Activated naive CD4-positive, alpha-beta T cell treated with anti-CD3 and anti-CD28 coated beads, Interleukin-2, amount 50 U/mL, for 24 hours (primary cell): Measurements from ENCODE around the gene PRND.
"Not testable (repeated sequence)": the region's sequence is repeated elsewhere in the genome, so short reads cannot be mapped to it uniquely, and the experiment has no call there.

Experiments
- H3K27ac Mint-ChIP-seq: one replicate; pipeline ENCODE4 v1.8.0; 2021; ENCODE audit warnings: mild to moderate bottlenecking, mixed read lengths
- H3K27me3 Mint-ChIP-seq: one replicate; pipeline ENCODE4 v1.8.0; 2021; ENCODE audit warnings: mixed read lengths
- H3K36me3 Mint-ChIP-seq: one replicate; pipeline ENCODE4 v1.8.0; 2021; ENCODE audit warnings: mixed read lengths
- H3K4me1 Mint-ChIP-seq: one replicate; pipeline ENCODE4 v1.8.0; 2021; ENCODE audit warnings: mixed read lengths
- H3K4me3 Mint-ChIP-seq: one replicate; pipeline ENCODE4 v1.8.0; 2021; ENCODE audit warnings: mild to moderate bottlenecking, mixed read lengths
- H3K9me3 Mint-ChIP-seq: one replicate; pipeline ENCODE4 v1.8.0; 2021; ENCODE audit warnings: mixed read lengths

Gene PRND

GRCh38 chr20:4748847-4749246 is 27.1 kb downstream of the PRND start:
- H3K4me3 Mint-ChIP-seq: no peak overlapping the region
- H3K4me1 Mint-ChIP-seq: no peaks in the 10 kb centered on the region
- no peaks in the 10 kb centered on the region for H3K36me3 Mint-ChIP-seq
- no peak overlapping the region for H3K27ac Mint-ChIP-seq
- H3K9me3 Mint-ChIP-seq: no peaks in the 10 kb centered on the region
- no peaks in the 10 kb centered on the region for H3K27me3 Mint-ChIP-seq

GRCh38 chr20:4749326-4749725 is 27.6 kb downstream of the PRND start:
- Mint-ChIP-seq H3K4me3 (no peak overlapping the region), H3K27ac (no peak overlapping the region), H3K27me3 (no peaks in the 10 kb centered on the region), H3K9me3 (no peaks in the 10 kb centered on the region), H3K36me3 (no peaks in the 10 kb centered on the region), H3K4me1 (no peaks in the 10 kb centered on the region)

- Mint-ChIP-seq H3K9me3 (no peaks in the 10 kb centered on the region), H3K27me3 (no peaks in the 10 kb centered on the region), H3K4me3 (no peak overlapping the region), H3K36me3 (no peaks in the 10 kb centered on the region), H3K4me1 (no peaks in the 10 kb centered on the region), H3K27ac (no peak overlapping the region)
Observed at GRCh38 chr20:4750381-4750780, 28.7 kb downstream of the PRND start.

- H3K27ac Mint-ChIP-seq: not testable (repeated sequence)
Observed at GRCh38 chr20:4759100-4759884, 37.6 kb downstream of the PRND start.

GRCh38 chr20:4763261-4763660 is 41.6 kb downstream of the PRND start:
- Mint-ChIP-seq H3K27me3 (no peaks in the 10 kb centered on the region), H3K9me3 (no peaks in the 10 kb centered on the region), H3K36me3 (no peaks in the 10 kb centered on the region), H3K27ac (no peak overlapping the region), H3K4me1 (peaks cover 7% of the 10 kb centered on the region), H3K4me3 (no peak overlapping the region)

More at GRCh38 chr20:4759100-4759884, 37.6 kb downstream of the PRND start:
- H3K36me3 Mint-ChIP-seq, H3K9me3 Mint-ChIP-seq, H3K27me3 Mint-ChIP-seq, H3K4me3 Mint-ChIP-seq, H3K4me1 Mint-ChIP-seq: not testable (repeated sequence)

GRCh38 chr20:4763723-4764510 is 42.2 kb downstream of the PRND start:
- H3K27me3 Mint-ChIP-seq: no peaks in the 10 kb centered on the region
- no peak overlapping the region for H3K27ac Mint-ChIP-seq
- H3K4me1 Mint-ChIP-seq: peaks cover 7% of the 10 kb centered on the region
- no peaks in the 10 kb centered on the region for H3K36me3 Mint-ChIP-seq
- no peak overlapping the region for H3K4me3 Mint-ChIP-seq
- no peaks in the 10 kb centered on the region for H3K9me3 Mint-ChIP-seq

- H3K4me1 Mint-ChIP-seq: peaks cover 7% of the 10 kb centered on the region
- H3K4me3 Mint-ChIP-seq: no peak overlapping the region
- H3K27ac Mint-ChIP-seq: no peak overlapping the region
- no peaks in the 10 kb centered on the region for H3K27me3 Mint-ChIP-seq
- no peaks in the 10 kb centered on the region for H3K36me3 Mint-ChIP-seq
- no peaks in the 10 kb centered on the region for H3K9me3 Mint-ChIP-seq
Observed at GRCh38 chr20:4764805-4765204, 43.1 kb downstream of the PRND start.

GRCh38 chr20:4765681-4766080 is 44.0 kb downstream of the PRND start:
- Mint-ChIP-seq H3K9me3 (peaks cover 4% of the 10 kb centered on the region), H3K4me1 (peaks cover 7% of the 10 kb centered on the region), H3K27ac (no peak overlapping the region), H3K27me3 (no peaks in the 10 kb centered on the region), H3K36me3 (no peaks in the 10 kb centered on the region), H3K4me3 (no peak overlapping the region)

GRCh38 chr20:4766631-4767030 is 44.9 kb downstream of the PRND start:
- H3K27ac Mint-ChIP-seq: no peak overlapping the region
- H3K4me3 Mint-ChIP-seq: no peak overlapping the region
- peaks cover 10% of the 10 kb centered on the region for H3K9me3 Mint-ChIP-seq
- no peaks in the 10 kb centered on the region for H3K27me3 Mint-ChIP-seq
- H3K36me3 Mint-ChIP-seq: peaks cover 3% of the 10 kb centered on the region
- H3K4me1 Mint-ChIP-seq: peaks cover 2% of the 10 kb centered on the region

GRCh38 chr20:4767084-4767483 is 45.4 kb downstream of the PRND start:
- Mint-ChIP-seq H3K4me1 (no peaks in the 10 kb centered on the region), H3K4me3 (no peak overlapping the region), H3K36me3 (peaks cover 4% of the 10 kb centered on the region), H3K27me3 (no peaks in the 10 kb centered on the region), H3K9me3 (peaks cover 11% of the 10 kb centered on the region), H3K27ac (no peak overlapping the region)

- peaks cover 21% of the 10 kb centered on the region for H3K9me3 Mint-ChIP-seq
- H3K4me3 Mint-ChIP-seq: no peak overlapping the region
- no peaks in the 10 kb centered on the region for H3K27me3 Mint-ChIP-seq
- H3K4me1 Mint-ChIP-seq: no peaks in the 10 kb centered on the region
- H3K27ac Mint-ChIP-seq: no peak overlapping the region
- H3K36me3 Mint-ChIP-seq: peaks cover 12% of the 10 kb centered on the region
Observed at GRCh38 chr20:4769328-4769727, 47.6 kb downstream of the PRND start.

GRCh38 chr20:4770026-4770425 is 48.3 kb downstream of the PRND start:
- no peaks in the 10 kb centered on the region for H3K27me3 Mint-ChIP-seq
- H3K4me1 Mint-ChIP-seq: no peaks in the 10 kb centered on the region
- H3K9me3 Mint-ChIP-seq: peaks cover 21% of the 10 kb centered on the region
- no peak overlapping the region for H3K4me3 Mint-ChIP-seq
- no peak overlapping the region for H3K27ac Mint-ChIP-seq
- peaks cover 12% of the 10 kb centered on the region for H3K36me3 Mint-ChIP-seq

GRCh38 chr20:4771004-4771403 is 49.3 kb downstream of the PRND start:
- Mint-ChIP-seq H3K27ac (no peak overlapping the region), H3K36me3 (peaks cover 12% of the 10 kb centered on the region), H3K27me3 (no peaks in the 10 kb centered on the region), H3K9me3 (peaks cover 21% of the 10 kb centered on the region), H3K4me1 (no peaks in the 10 kb centered on the region), H3K4me3 (no peak overlapping the region)

GRCh38 chr20:4772132-4772531 is 50.4 kb downstream of the PRND start:
- no peaks in the 10 kb centered on the region for H3K27me3 Mint-ChIP-seq
- H3K4me3 Mint-ChIP-seq: no peak overlapping the region
- peaks cover 21% of the 10 kb centered on the region for H3K9me3 Mint-ChIP-seq
- H3K27ac Mint-ChIP-seq: no peak overlapping the region
- H3K36me3 Mint-ChIP-seq: peaks cover 12% of the 10 kb centered on the region
- no peaks in the 10 kb centered on the region for H3K4me1 Mint-ChIP-seq

- peaks cover 21% of the 10 kb centered on the region for H3K9me3 Mint-ChIP-seq
- H3K27me3 Mint-ChIP-seq, H3K4me1 Mint-ChIP-seq, H3K27ac Mint-ChIP-seq, H3K4me3 Mint-ChIP-seq: not testable (repeated sequence)
- H3K36me3 Mint-ChIP-seq: peaks cover 12% of the 10 kb centered on the region
Observed at GRCh38 chr20:4773014-4773413, 51.3 kb downstream of the PRND start.

GRCh38 chr20:4773736-4774135 is 52.0 kb downstream of the PRND start:
- Mint-ChIP-seq H3K36me3 (peaks cover 12% of the 10 kb centered on the region), H3K27ac (no peak overlapping the region), H3K27me3 (no peaks in the 10 kb centered on the region), H3K4me3 (no peak overlapping the region), H3K9me3 (peaks cover 21% of the 10 kb centered on the region), H3K4me1 (no peaks in the 10 kb centered on the region)
